Stimulated activated memory B cell treated with anti-CD40 and anti-IgM and Interleukin-4, amounts not matched to agents 10 μg/mL and 1 μg/mL and 100 μg/mL, for 72 hours (primary cell): ENCODE measurements around the gene LCE3D.
"Not testable (repeated sequence)": the region's sequence is repeated elsewhere in the genome, so short reads cannot be mapped to it uniquely, and the experiment has no call there.

ENCODE experiments used
- ATAC-seq: fragments of 150-1000 bp; cut with Tn5 transposase; 2 replicates; pipeline ENCODE4 v1.10.0; 2021
- H3K27ac Mint-ChIP-seq: one replicate; pipeline ENCODE4 v1.8.0; 2022; ENCODE audit warnings: mild to moderate bottlenecking, mixed read lengths
- H3K27me3 Mint-ChIP-seq: one replicate; pipeline ENCODE4 v1.8.0; 2022; ENCODE audit warnings: mixed read lengths
- H3K36me3 Mint-ChIP-seq: one replicate; pipeline ENCODE4 v1.8.0; 2022; ENCODE audit warnings: mixed read lengths
- H3K4me1 Mint-ChIP-seq: one replicate; pipeline ENCODE4 v1.8.0; 2022; ENCODE audit warnings: mixed read lengths
- H3K4me3 Mint-ChIP-seq: one replicate; pipeline ENCODE4 v1.8.0; 2022; ENCODE audit warnings: mild to moderate bottlenecking, moderate library complexity, mixed read lengths
- H3K9me3 Mint-ChIP-seq: one replicate; pipeline ENCODE4 v1.8.0; 2022; ENCODE audit warnings: mixed read lengths

The LCE3D gene

GRCh38 chr1:152548358-152548757 is 32.0 kb downstream of the LCE3D start:
- ATAC-seq, H3K36me3 Mint-ChIP-seq, H3K9me3 Mint-ChIP-seq, H3K27ac Mint-ChIP-seq, H3K4me3 Mint-ChIP-seq, H3K4me1 Mint-ChIP-seq: not testable (repeated sequence)
- peaks cover 10% of the 10 kb centered on the region for H3K27me3 Mint-ChIP-seq

GRCh38 chr1:152546704-152547103 is 33.6 kb downstream of the LCE3D start:
- H3K9me3 Mint-ChIP-seq: peaks cover 2% of the 10 kb centered on the region
- no peak overlapping the region for H3K4me3 Mint-ChIP-seq
- H3K27me3 Mint-ChIP-seq: peaks cover 22% of the 10 kb centered on the region

GRCh38 chr1:152543820-152544219 is 36.5 kb downstream of the LCE3D start:
- Mint-ChIP-seq H3K27ac (no peak overlapping the region), H3K36me3 (no peaks in the 10 kb centered on the region), H3K4me1 (no peaks in the 10 kb centered on the region), H3K27me3 (peaks cover 32% of the 10 kb centered on the region), H3K4me3 (no peak overlapping the region), H3K9me3 (peaks cover 2% of the 10 kb centered on the region)
- ATAC-seq: no peak

More at GRCh38 chr1:152546704-152547103, 33.6 kb downstream of the LCE3D start:
- H3K36me3 Mint-ChIP-seq: no peaks in the 10 kb centered on the region
- ATAC-seq: no peak
- no peaks in the 10 kb centered on the region for H3K4me1 Mint-ChIP-seq
- H3K27ac Mint-ChIP-seq: no peak overlapping the region

GRCh38 chr1:152539901-152540300 is 40.4 kb downstream of the LCE3D start:
- no peak overlapping the region for H3K27ac Mint-ChIP-seq
- no peaks in the 10 kb centered on the region for H3K9me3 Mint-ChIP-seq
- no peaks in the 10 kb centered on the region for H3K4me1 Mint-ChIP-seq
- H3K36me3 Mint-ChIP-seq: no peaks in the 10 kb centered on the region
- no peak for ATAC-seq
- H3K27me3 Mint-ChIP-seq: peaks cover 55% of the 10 kb centered on the region
- no peak overlapping the region for H3K4me3 Mint-ChIP-seq

GRCh38 chr1:152537496-152537895 is 42.8 kb downstream of the LCE3D start:
- Mint-ChIP-seq H3K4me3 (no peak overlapping the region), H3K27ac (no peak overlapping the region), H3K27me3 (peaks cover 61% of the 10 kb centered on the region), H3K9me3 (no peaks in the 10 kb centered on the region), H3K36me3 (no peaks in the 10 kb centered on the region), H3K4me1 (no peaks in the 10 kb centered on the region)
- no peak for ATAC-seq

- peaks cover 58% of the 10 kb centered on the region for H3K27me3 Mint-ChIP-seq
Measured at GRCh38 chr1:152535774-152536173, 44.5 kb downstream of the LCE3D start.

GRCh38 chr1:152533327-152533938 is 46.9 kb downstream of the LCE3D start:
- H3K36me3 Mint-ChIP-seq: no peaks in the 10 kb centered on the region
- peaks cover 52% of the 10 kb centered on the region for H3K27me3 Mint-ChIP-seq
- H3K27ac Mint-ChIP-seq: no peak overlapping the region
- peaks cover 5% of the 10 kb centered on the region for H3K9me3 Mint-ChIP-seq
- H3K4me1 Mint-ChIP-seq: no peaks in the 10 kb centered on the region
- ATAC-seq: no peak
- H3K4me3 Mint-ChIP-seq: no peak overlapping the region

More at GRCh38 chr1:152535774-152536173, 44.5 kb downstream of the LCE3D start:
- no peak for ATAC-seq
- Mint-ChIP-seq H3K9me3 (peaks cover 5% of the 10 kb centered on the region), H3K36me3 (no peaks in the 10 kb centered on the region), H3K4me1 (no peaks in the 10 kb centered on the region), H3K27ac (no peak overlapping the region), H3K4me3 (no peak overlapping the region)
